ENCODE results near the gene USP11.

Gene USP11

GRCh38 chrX:47224266-47224895 lies 8.4 kb upstream of the USP11 start:
- no peak for DNase-seq (ENCODE audit: low spot score)
- no peak for FAIRE-seq

DNA sequence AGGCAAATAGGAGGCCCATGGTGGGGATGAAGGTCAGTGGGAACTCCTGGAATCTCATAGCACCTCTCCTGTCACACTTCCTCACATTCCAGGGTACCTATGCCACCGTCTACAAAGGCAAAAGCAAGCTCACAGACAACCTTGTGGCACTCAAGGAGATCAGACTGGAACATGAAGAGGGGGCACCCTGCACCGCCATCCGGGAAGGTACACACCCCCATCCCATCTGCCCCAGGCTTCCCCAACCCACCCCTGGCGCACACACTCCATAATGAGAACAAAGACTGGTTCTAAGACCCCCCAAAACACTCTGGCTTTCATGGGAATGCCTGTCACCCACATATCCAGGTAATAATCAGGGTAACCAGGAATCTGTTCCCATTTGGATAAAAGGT lies 7.9 kb upstream of the USP11 start:
- DNase-seq (ENCODE audit: low spot score) (no peak), FAIRE-seq (no peak)

DNA sequence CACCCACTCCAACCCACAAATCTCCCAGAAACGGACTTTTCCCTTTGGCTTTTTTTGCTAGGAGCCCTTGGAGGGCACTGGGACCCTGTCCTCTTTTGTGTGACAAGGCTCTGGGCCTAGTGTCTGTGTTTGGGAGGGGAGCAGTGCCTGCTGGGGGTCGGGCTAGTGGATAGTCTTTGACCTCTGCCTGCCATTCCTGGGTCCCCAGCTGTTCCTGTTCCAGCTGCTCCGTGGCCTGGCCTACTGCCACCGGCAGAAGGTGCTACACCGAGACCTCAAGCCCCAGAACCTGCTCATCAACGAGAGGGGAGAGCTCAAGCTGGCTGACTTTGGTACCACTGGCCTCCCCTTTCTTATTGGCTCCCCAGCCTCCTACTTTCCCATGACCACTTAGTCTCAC lies 6.7 kb upstream of the USP11 start:
- no peak for FAIRE-seq
- no peak for DNase-seq (ENCODE audit: low spot score)

DNA sequence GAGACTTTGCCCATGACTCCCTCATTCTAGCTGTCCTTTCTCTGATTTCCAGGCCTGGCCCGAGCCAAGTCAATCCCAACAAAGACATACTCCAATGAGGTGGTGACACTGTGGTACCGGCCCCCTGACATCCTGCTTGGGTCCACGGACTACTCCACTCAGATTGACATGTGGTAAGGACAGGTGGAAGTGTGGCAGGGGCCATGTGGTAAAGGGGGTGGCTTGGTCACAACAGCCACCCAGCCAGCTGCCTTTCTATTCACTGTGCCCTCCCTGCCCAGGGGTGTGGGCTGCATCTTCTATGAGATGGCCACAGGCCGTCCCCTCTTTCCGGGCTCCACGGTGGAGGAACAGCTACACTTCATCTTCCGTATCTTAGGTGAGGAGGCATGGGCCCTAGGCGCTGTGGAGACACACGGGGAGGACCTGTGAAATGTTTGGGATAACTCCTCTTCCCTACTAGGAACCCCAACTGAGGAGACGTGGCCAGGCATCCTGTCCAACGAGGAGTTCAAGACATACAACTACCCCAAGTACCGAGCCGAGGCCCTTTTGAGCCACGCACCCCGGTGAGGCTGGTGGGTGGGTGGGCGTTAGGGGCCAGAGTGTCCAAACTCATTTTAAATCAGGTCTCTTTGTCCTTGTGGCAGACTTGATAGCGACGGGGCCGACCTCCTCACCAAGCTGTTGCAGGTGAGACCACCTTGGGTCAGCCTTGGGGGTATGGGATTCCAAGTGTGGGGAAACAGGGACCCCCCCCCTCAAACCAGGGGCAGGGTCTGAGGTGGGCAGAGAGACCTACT lies 6.1 kb upstream of the USP11 start:
- FAIRE-seq (no peak), DNase-seq (ENCODE audit: low spot score) (no peak)

DNA sequence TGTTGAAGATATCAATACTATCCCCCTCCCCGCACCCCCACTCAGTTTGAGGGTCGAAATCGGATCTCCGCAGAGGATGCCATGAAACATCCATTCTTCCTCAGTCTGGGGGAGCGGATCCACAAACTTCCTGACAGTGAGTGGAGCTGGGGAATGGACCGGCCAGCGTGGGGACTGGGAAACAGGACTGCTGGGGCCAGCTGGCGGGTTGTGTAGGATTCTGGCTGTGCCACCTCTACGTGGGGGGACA lies 5.5 kb upstream of the USP11 start:
- DNase-seq (ENCODE audit: low spot score), result no peak
- no peak for FAIRE-seq

GRCh38 chrX:47228550-47229270 lies 4.1 kb upstream of the USP11 start:
- FAIRE-seq (no peak), DNase-seq (ENCODE audit: low spot score) (no peak)

- no peak for DNase-seq (ENCODE audit: low spot score)
- no peak for FAIRE-seq
These were observed 3.4 kb upstream of the USP11 start for GRCh38 chrX:47229427-47229826.

- no peak for DNase-seq (ENCODE audit: low spot score)
- FAIRE-seq, result no peak
These were observed 2.5 kb upstream of the USP11 start for GRCh38 chrX:47230136-47230868.

GRCh38 chrX:47231167-47231566 lies 1.6 kb upstream of the USP11 start:
- FAIRE-seq (no peak), DNase-seq (ENCODE audit: low spot score) (no peak)

- DNase-seq (ENCODE audit: low spot score), result no peak
- FAIRE-seq, result no peak
These were observed 509 bp upstream of the USP11 start for GRCh38 chrX:47232197-47232802.

DNA sequence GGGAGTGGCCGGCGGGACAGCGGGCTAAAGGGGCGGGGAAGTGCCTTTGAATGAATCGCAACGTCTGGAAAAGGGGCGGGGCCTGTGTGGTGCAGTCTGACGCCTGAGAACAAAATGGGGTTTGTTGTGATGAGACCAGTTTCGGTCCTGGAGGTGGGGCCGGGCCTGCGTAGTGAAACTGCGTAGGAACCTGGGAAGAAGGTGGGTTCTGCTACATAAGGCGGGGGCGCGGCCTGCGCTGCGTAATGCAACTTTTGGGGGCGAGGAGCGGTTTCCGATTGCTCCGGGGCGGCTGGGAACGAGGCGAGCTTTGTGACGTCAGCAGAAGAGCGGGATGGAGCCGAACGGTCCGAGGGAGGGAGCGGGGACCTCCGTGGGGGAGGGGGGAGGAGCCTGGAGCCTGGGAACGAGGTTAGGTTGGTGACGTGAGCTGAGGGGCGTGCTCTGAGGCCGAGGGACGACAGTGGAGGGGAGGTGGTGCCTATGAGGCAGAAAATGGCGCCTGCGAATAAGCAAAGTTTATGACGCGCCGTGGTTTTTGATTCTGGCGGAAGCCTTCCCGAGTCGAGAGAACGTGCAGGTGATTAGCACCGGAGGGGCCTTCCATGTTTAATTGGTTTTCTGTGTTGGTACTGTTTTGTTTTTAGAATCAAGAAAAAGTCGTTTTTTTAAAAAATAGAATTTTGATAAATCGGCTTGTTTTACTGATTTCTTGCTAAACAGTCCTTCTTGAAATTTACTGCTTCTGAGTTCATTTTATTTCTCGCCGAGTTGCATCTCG lies 714 bp downstream of the USP11 start:
- FAIRE-seq, result peak; percentile 31
- peak; percentile 84 for DNase-seq (ENCODE audit: low spot score)

GRCh38 chrX:47234583-47234982 lies 1.8 kb downstream of the USP11 start:
- no peak for FAIRE-seq
- DNase-seq (ENCODE audit: low spot score), result no peak

DNA sequence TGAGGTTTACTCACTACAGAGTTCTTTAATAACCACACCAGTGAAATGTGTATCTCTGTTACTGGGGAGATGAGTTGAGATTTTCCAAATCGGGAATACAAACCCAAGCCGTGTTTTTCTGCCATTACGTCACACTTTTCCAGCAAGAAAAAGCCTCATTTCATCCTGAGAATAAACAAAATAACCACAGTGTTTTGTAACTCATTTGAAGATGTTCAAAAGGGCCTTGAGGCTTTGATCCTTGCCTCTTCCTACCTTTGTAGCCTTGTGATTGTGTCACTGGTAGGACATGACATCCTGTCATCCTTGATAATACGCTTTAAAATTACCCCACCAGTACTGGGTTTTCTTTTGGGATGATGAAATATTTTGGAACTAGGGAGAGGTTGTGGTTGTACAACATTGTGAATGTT lies 2.9 kb downstream of the USP11 start:
- FAIRE-seq (no peak), DNase-seq (ENCODE audit: low spot score) (no peak)

- no peak for DNase-seq (ENCODE audit: low spot score)
- no peak for FAIRE-seq
These were observed 6.4 kb downstream of the USP11 start for GRCh38 chrX:47239199-47239598.

GRCh38 chrX:47239898-47240545 lies 7.2 kb downstream of the USP11 start:
- FAIRE-seq, result no peak
- no peak for DNase-seq (ENCODE audit: low spot score)

GRCh38 chrX:47240619-47241018 lies 7.8 kb downstream of the USP11 start:
- FAIRE-seq, result no peak

DNA sequence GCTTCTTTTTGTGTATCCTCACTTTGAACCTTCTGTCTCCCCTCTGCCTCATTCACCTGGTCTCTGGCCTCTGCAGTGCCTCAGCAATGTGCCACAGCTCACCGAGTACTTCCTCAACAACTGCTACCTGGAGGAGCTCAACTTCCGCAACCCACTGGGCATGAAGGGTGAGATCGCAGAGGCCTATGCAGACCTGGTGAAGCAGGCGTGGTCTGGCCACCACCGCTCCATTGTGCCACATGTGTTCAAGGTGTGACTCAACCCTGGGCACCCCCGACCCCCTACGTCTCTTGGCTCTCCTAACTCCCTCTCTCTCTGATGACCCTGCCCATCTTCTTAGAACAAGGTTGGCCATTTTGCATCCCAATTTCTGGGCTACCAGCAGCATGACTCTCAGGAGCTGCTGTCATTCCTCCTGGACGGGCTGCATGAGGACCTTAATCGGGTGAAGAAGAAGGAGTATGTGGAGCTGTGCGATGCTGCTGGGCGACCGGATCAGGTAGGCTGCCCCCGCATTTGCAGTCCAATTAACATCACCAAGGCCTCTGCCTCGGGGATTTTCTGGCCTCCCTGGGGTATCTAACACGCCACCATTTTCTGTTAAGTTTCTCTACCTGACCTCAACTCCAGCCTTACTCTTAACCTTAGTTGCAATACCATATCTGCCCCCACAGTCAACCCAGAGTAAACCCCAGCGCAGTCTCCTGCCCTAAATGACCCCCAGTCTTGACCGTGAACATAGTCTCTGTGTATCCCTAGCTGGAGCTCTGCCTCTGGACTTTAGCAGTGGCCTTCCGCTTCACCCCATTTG lies 8.6 kb downstream of the USP11 start:
- DNase-seq (ENCODE audit: low spot score) (no peak), FAIRE-seq (no peak)

More at GRCh38 chrX:47240619-47241018, 7.8 kb downstream of the USP11 start:
- no peak for DNase-seq (ENCODE audit: low spot score)

DNA sequence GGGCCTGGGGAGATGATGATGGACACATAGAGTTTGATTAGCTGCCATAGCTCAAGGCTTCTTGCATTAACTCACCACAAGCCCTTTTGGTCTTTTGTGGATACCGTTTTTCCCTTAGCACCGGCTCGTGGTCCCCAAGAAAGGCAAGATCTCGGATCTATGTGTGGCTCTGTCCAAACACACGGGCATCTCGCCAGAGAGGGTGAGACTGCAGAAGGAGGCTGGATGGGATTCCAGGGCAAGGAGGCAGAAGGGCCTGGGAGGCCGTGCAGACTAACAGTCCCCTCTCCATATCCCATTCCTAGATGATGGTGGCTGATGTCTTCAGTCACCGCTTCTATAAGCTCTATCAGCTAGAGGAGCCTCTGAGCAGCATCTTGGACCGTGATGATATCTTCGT lies 9.5 kb downstream of the USP11 start:
- no peak for FAIRE-seq
- DNase-seq (ENCODE audit: low spot score), result no peak

DNA sequence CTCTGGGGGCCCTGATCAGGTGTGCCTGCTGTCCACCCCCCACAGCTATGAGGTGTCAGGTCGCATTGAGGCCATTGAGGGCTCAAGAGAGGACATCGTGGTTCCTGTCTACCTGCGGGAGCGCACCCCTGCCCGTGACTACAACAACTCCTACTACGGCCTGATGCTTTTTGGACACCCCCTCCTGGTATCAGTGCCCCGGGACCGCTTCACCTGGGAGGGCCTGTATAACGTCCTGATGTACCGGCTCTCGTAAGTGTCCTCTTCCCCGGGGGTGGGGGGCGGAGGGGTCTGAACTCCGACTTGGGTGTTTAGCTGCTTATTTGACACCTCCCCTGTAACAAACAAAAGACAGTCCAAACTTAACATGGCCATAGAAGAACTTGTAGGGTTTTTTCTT lies 10.5 kb downstream of the USP11 start:
- FAIRE-seq (no peak), DNase-seq (ENCODE audit: low spot score) (no peak)

- FAIRE-seq (no peak), DNase-seq (ENCODE audit: low spot score) (no peak)
These were observed 11.9 kb downstream of the USP11 start for GRCh38 chrX:47244676-47245075.
